ENCODE results near the gene WDR70.
"Not testable (repeated sequence)": the region's sequence is repeated elsewhere in the genome, so short reads cannot be mapped to it uniquely, and the experiment has no call there.

Gene WDR70

DNA sequence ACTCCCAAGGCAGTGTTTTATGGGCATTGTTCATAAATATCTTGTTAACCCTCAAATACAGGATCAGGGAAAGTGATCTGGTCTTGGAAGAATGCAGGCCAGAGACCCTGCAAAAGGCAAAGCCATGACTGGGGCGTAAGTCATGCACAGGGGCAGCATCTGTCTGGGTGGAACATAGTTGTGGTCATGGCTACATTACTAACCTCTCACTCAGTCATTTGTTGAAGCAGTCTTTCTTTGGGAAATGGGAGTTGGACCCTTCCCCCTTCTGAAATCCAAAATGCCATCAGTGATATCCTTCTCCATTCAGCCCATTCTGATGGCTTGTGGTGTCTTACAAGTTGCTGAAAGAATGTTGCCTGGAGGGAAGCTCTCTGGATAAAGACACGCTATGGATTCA, 392.6 kb downstream of the WDR70 start:
- DNase-seq, result no peak

DNA sequence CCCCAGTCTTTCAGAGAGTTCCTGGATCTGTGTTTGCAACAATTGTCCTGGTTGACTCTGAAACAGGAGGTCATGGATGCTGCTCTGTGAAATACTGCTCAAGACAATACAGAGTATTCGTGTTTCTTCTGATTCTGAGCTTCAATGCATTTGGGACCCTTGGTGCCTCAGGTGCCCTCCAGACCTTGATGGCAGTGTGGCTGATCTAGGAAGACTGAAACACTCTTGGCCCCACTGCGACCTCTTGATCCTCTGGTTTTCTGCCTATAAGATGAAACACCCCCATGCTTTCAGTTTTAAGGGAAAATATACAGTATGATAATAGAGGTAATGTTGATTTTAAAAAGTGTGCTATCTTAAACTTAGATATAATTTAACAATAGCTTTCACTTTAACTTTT, 393.1 kb downstream of the WDR70 start:
- DNase-seq, result no peak

DNA sequence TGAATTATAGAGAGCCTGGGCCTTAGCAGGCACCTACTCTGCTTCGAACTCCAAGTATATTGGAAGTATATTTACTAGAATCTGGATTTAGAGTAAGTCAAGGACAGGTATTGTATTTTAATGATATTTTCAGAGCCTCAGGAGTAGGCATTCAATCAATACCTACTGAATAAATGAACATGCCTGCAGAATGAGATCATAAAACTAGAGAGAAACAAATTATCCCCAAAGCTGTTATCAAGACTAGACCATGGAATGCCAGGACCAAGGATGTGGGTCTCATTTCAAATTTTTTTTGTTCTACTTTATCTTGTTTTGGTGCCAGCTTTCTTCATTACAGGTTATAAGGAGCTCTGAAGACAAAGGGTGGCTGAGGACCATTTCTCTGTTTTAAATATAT, 394.7 kb downstream of the WDR70 start:
- no peak for DNase-seq

DNA sequence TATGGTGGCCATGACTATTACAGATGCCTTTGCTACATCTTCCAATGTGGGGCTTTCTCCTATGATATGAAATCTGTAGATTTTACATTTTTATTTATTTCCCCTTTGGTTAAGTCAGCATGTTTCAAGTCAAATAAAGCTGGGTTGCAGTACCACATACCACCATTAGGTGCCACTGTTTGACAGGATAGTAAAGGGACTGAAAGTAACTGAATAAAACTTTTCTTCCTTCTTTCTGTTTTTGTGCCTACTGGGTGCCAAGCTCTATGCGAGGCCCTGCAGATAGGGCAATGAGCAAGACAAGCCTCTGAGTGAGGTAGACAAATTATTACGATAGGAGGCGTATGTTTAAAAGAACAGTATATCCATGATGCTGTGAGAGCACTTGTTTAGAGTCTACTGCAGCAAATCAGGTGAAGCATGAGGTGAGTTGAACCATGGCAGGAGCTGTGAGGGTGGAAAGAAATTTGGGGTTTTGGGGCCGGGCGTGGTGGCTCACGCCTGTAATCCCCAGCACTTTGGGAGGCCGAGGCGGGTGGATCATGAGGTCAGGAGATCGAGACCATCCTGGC, 395.9 kb downstream of the WDR70 start:
- DNase-seq, result peak; percentile 65

DNA sequence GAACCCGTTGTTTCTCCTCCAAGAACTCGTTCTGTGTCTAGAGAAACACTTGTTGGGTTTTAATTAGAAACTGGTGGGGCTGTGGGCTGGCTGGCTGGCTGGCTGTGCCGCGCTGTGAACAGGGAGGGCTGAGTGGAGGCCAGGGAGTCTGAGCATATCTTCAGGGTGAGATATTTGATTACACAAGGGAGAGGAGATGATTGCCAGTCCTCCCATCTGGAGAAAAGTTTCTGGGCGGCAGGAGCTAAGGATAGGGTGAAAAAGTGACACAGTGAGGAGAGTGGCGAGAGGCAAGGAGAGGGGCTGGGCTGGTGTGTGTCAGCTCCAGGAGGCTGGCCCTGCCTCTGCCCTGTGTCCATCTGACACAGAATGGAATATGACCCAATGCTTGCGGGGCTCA, 397.7 kb downstream of the WDR70 start:
- DNase-seq, result no peak

DNA sequence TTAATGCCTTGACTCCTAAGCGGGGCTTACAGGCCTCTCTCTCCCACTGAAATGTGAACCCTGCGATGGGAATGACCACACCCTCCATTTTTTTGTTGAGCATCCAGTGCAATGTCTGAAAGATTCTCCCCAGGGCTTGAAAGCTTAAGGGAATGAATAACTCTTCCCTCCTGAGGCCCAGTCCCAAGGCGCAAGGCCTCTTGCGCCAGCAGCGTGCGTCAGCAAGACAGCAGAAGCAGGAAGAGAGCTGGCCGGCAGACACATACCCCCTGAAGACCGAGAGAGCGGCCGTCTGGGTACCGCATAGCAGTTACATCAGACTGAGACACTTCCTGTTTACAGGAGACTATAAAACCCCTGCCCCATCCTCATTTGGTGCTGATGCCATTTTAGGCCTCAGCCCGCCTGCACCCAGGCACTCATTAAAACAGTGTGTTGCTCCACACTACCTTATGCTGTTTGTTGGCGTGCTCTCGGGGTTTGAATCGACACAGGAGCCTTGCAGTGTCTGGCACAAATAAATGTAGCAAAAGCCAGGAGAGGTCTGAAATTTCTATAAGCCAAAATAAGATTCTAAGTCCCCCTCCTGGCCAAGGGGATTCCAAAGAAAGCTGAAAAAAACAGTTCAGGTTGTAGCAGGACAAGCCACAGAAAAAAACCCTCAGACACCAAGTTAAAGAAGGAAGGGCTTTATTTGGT, 398.5 kb downstream of the WDR70 start:
- no peak for DNase-seq

DNA sequence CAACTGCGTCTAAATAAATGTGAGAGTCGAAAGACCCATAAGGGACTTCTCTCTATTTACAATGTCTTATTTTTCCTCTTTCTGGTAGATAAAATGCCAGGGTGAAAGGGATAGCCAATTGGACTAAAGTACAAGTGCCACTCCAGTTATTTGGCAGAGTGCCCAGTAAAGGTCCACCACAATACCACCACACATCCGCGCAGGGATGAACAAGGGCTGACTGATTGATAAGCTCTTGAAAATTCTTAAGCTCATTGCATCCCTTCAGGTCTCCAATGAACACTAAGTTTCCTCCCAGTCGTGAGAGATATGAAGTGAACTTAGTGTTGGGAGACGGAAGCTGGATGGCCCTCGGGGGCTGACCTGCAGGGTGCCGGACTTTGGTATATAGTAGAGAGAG, 402.3 kb downstream of the WDR70 start:
- not testable (repeated sequence) for DNase-seq

DNA sequence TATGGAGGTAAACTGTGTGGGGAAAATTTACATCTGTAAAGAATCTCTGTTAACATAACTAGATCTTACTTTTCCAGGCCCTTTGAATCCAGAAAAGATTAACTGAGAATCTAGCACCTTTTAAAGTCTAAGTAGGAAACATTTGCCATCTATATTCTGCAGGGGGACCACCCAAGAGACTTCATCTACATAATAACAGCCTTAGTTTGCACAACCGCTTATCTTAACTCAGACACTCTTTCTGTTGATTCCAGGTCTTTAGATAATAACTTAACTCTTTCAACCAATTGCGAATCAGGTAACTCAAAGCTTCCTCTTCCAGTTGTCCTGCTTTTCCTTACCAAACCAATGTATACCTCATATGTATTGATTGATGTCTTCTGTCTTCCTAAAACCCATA, 407.3 kb downstream of the WDR70 start:
- DNase-seq, result no peak

DNA sequence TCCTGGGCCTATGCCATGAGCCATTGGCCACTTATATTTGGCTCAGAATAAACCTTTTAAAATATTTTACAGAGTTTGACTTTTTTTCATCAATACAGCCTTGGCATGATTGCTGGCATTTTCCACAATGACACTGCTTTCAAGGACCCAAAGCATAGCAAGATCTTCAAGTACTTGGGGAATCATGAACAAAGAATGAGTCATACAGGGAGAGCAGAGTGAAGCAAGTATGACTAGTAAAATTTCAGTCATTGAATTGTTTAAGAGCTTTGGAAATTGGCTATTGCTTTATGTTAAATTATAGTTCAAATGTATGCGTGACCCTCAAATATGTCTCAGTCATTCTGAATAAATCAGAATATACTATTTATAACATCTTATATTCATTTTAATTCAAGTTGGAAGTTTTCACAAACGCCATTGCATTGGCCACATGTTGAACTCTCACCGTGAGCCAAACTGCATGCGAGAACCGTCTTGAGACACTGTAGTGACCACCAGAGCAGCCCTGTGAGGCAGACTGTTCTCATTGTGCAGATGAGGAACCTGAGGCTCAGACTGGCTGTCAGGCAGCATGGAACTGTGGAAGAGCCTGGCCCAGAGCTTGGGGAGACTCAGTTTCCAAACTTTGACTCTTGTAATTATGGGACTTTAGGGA, 407.9 kb downstream of the WDR70 start:
- DNase-seq, result no peak

DNA sequence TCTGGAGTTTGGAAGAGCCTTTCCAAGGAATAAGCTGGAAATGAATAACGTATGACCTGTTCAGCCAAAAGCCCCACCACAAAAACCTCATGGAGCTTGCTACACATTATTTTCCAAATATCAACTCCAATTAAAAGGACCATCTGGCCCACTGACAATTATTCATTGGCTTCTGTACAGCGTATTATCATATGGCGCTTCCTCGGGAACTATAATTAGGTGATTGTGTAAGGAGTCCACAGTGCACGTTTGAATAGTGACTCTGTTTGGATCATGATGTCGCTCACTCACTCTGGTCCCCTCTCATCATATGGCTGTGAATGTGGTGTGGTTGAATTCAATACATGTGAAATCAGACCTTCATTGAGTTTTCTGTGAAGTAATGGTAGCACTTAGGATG, 408.6 kb downstream of the WDR70 start:
- no peak for DNase-seq

DNA sequence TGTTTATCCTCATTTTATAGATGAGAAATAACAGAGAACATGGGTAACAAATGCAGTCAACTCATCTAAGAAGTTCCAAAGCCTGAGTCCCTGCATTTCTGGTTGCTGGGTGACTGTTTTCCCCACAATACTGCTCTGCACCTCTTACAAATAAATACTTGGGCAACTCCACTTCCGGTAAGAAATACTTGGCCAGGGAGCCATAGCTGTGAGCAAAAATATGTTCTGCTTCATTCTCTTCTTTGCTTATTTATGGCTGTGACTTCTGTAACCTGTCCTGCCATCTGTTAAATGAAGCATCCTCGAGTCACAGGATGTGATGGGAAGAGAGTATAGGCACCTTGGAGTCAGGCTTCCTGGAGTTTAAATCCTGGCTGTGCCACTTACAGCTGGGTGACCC, 410.9 kb downstream of the WDR70 start:
- DNase-seq, result no peak

DNA sequence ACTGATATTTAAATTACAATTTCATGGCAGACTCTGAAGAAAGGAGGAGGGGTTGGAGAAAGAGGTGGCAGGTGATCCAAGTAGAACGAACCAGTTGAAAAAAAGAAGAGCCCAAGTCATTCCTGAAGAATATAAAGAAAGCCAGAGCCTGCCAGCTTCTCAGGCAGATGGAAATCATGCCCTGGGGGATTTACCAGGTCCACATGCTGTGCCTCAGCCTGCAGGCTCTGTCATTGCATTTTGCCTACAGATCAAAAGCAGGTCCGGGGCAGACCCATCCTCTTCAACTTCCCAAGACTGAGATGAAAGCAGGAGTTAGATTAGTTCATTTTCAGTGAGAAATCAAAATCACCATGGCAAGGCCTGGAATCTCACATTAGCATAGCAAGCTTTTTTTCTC, 412.2 kb downstream of the WDR70 start:
- DNase-seq, result no peak

DNA sequence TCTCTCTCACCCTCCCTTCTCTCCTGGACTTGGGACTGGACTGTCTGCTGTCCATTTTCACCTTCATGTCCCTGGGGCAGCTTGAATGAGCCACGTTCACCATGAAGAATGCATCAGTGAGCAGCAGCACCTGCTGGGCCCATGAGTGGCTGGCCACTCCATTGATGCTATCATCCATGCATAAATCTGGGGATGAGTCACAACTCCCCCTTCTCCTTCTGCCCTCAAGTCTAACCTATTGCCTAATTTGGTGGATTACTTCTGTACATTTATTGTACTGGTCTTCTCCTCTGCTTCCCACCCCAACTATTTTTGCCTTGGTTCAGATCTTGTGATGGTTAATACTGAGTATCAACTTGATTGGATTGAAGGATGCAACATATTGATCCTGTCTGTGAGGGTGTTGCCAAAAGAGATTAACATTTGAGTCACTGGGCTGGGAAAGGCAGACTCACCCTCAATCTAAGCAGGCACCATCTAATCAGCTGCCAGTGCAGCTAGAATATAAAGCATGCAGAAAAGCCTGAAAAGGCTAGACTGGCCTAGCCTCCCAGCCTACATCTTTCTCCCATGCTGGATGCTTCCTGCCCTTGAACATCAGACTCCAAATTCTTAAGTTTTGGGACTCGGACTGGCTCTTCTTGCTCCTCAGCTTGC, 414.0 kb downstream of the WDR70 start:
- no peak for DNase-seq

DNA sequence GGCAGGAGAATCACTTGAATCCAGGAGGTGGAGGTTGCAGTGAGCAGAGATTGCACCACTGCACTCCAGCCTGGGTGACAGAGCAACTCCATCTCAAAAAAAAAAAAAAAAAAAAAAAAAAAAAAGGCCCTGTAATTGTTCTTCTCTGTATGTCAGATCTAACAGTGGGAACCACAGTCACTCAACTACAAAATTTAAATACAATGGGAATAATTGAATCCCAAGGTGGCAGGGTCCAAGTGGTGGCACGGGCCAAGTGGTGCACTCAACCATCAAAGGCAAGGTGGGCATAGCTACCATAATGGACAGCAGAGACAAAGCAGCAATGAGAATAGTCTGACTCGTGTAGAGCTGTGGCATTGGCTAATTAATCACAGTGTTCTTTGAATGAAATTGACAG, 416.2 kb downstream of the WDR70 start:
- not testable (repeated sequence) for DNase-seq

DNA sequence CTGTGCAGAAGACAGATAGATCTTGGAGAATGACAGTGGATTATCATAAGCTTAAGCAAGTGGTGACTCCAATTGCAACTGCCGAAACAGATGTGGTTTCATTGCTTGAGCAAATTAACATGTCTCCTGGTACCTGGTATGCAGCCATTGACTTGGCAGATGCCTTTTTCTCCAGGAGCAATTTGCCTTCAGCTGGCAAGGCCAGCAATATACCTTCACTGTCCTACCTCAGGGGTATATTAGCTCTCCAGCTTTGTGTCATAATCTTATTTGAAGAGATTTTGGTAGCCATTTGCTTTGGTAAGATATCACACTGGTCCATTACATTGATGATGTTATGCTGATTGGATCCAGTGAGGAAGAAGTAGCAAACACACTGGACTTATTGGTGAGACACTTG, 417.3 kb downstream of the WDR70 start:
- DNase-seq, result not testable (repeated sequence)

DNA sequence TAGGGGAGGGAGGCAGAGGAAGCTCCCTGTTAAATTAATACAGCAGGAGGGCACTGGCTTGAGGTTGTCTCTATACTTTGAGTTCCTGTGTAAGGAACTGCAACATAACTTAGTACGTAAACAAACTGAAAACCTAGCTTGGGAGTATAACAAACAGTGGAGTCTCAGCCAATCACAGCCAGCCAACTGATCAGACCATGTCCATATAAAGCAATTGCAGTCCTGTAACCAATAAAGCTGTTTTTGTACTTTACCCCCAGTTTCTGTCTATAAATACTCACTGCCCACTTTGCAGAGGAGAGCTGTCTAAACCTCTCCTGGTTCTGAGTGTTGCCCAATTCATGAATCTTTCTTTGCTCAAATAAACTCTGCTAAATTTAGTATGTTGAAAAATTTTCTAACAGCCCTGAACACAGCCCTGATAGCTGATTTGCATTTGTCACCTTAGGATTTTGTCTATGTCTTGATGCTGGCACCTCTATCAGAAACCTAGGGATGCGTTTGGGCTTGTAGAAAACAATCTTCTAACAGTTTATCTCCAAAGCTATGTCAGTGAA, 420.8 kb downstream of the WDR70 start:
- no peak for DNase-seq

DNA sequence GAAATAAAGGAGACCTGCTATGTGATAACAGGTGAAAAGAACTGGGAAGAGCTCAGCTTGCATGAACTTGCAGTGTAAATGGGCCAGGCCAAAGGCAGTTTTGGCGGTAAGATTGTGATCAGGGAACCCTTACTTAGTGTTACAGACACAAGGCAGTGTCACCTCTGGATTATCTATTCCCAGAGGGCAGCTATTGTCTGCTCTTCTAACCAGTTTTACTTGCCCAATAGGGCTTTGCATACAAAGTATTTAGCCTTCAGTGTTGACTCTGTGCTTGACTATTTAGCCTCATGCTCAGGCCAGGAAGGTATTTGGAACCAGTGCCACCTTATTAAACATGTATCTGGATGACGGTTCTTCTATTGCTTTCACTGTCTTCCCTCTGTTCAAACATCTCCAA, 422.4 kb downstream of the WDR70 start:
- DNase-seq, result no peak
